HuH-7 (cell line): ENCODE results near the gene CDH8.

Experiments
- DNase-seq: peaks from one replicate; pipeline ENCODE4 v3.0.0; 2011; ENCODE audit warnings: low spot score

CDH8 gene

GRCh38 chr16:62036101-62036801 is at the start of gene CDH8:
TSS of gene CDH8 (minus strand) at chr16:62036438. CDS start at chr16:62021403, 15,035 bp downstream.
- DNase-seq = no peak

GRCh38 chr16:62079236-62079635 is 43.0 kb upstream of the CDH8 start:
- DNase-seq = no peak

- no peak for DNase-seq
Observed at GRCh38 chr16:62077998-62078397, 41.8 kb upstream of the CDH8 start.

GRCh38 chr16:62076886-62077285 is 40.6 kb upstream of the CDH8 start:
- no peak for DNase-seq

- DNase-seq = peak; percentile 1
Observed at GRCh38 chr16:62068747-62069146, 32.5 kb upstream of the CDH8 start.

- DNase-seq = no peak
Observed at GRCh38 chr16:62067981-62068380, 31.7 kb upstream of the CDH8 start.

- DNase-seq = no peak
Observed at GRCh38 chr16:62067182-62067581, 30.9 kb upstream of the CDH8 start.

- no peak for DNase-seq
Observed at GRCh38 chr16:62066747-62067146, 30.5 kb upstream of the CDH8 start.

- DNase-seq = no peak
Observed at GRCh38 chr16:62064173-62064572, 27.9 kb upstream of the CDH8 start.

GRCh38 chr16:62060089-62060488 is 23.9 kb upstream of the CDH8 start:
- DNase-seq = no peak

GRCh38 chr16:62059527-62059926 is 23.3 kb upstream of the CDH8 start:
- DNase-seq = no peak

- DNase-seq = no peak
Observed at GRCh38 chr16:62058412-62058811, 22.2 kb upstream of the CDH8 start.

GRCh38 chr16:62051942-62052341 is 15.7 kb upstream of the CDH8 start:
- no peak for DNase-seq

- no peak for DNase-seq
Observed at GRCh38 chr16:62050793-62051192, 14.6 kb upstream of the CDH8 start.

- DNase-seq = no peak
Observed at GRCh38 chr16:62046801-62047200, 10.6 kb upstream of the CDH8 start.

GRCh38 chr16:62041401-62041800 is 5.2 kb upstream of the CDH8 start:
- DNase-seq = peak; percentile 21

- no peak for DNase-seq
Observed at GRCh38 chr16:62038646-62039045, 2.4 kb upstream of the CDH8 start.

GRCh38 chr16:62038225-62038624 is 2.0 kb upstream of the CDH8 start:
- no peak for DNase-seq

- no peak for DNase-seq
Observed at GRCh38 chr16:62036802-62037135, 531 bp upstream of the CDH8 start.

- no peak for DNase-seq
Observed at GRCh38 chr16:62035115-62036092, 834 bp downstream of the CDH8 start.

GRCh38 chr16:62034231-62035114 is 1.8 kb downstream of the CDH8 start:
- DNase-seq = no peak

- DNase-seq = no peak
Observed at GRCh38 chr16:62033065-62033464, 3.2 kb downstream of the CDH8 start.
